ENCODE results near the gene PODXL2. TPM values are rescaled to one million over a fixed set of nuclear protein-coding genes. Genes with fewer than 3 reads are reported as not detected.

Gene PODXL2
- total and polyA plus RNA-seq, 8 donors: 2.9 to 18.0 (median 14.5) TPM

- Histone ChIP-seq H3K36me3 (peaks cover 0 to 29% of the 10 kb centered on the region in 2 donors), H3K27ac (no peak overlapping the region), H3K4me3 (no peak overlapping the region), H3K27me3 (no peaks in the 10 kb centered on the region), H3K9me3 (no peaks in the 10 kb centered on the region), H3K4me1 (peaks cover 0 to 7% of the 10 kb centered on the region in 2 donors)
- ATAC-seq (no peak), DNase-seq (peak in 2 of 4 donors; percentile 23 to 31)
- TF ChIP-seq CTCF (IDR thresholded peaks at IDR 0.05): no peak
- intact Hi-C loops (cut with DNase I): no loop called here
Observed at GRCh38 chr3:127689266-127689860, 60.4 kb downstream of the PODXL2 start.

GRCh38 chr3:127690106-127690505 lies 61.1 kb downstream of the PODXL2 start:
- Histone ChIP-seq H3K4me1 (peaks cover 0 to 7% of the 10 kb centered on the region in 2 donors), H3K9me3 (no peaks in the 10 kb centered on the region), H3K36me3 (peaks cover 0 to 37% of the 10 kb centered on the region in 2 donors), H3K4me3 (no peak overlapping the region), H3K27me3 (no peaks in the 10 kb centered on the region), H3K27ac (peak overlapping the region; percentile 48)
- intact Hi-C loops (cut with DNase I): loop anchor here in 1 of 2 donors (10.0 kb wide), 1 partner anchor 135 kb away; the partner anchor contains the start of gene MGLL
- peak; percentile 61 for ATAC-seq
- no peak for TF ChIP-seq CTCF (IDR thresholded peaks at IDR 0.05)
- peak in 1 of 4 donors; percentile 45 for DNase-seq

- TF ChIP-seq CTCF (IDR thresholded peaks at IDR 0.05): peak; percentile 35 to 47
- Histone ChIP-seq H3K36me3 (peaks cover 0 to 38% of the 10 kb centered on the region in 2 donors), H3K9me3 (no peaks in the 10 kb centered on the region), H3K4me1 (peaks cover 0 to 7% of the 10 kb centered on the region in 2 donors), H3K27me3 (no peaks in the 10 kb centered on the region), H3K4me3 (no peak overlapping the region), H3K27ac (peak overlapping the region; percentile 48)
- intact Hi-C loops (cut with DNase I): loop anchor here in 1 of 2 donors (10.0 kb wide), 1 partner anchor 134 kb away; the partner anchor contains the start of gene MGLL
- ATAC-seq (peak; percentile 83), DNase-seq (peak in 1 of 4 donors; percentile 71)
Observed at GRCh38 chr3:127690823-127691452, 62.0 kb downstream of the PODXL2 start.

DNA sequence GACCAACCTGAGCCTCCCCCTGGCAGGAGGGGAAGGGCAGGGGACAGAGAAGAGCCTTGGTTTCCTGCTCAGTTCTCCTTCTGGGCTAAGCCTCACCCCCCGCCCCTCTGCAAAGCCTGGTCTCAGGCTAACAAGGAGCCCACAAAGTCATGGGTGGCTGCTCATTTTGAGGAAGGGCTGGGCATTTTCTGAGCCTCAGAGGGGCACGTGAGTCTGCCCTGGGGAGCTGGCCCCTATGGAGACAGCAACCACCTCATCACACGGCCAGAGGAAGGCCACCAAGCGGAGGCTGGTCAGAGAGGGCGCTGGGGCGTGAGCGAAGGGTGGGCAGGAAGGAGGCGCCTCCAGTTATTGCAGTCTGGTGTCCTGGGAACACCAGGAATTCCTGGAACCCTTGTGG lies 62.5 kb downstream of the PODXL2 start:
- Histone ChIP-seq H3K9me3 (no peaks in the 10 kb centered on the region), H3K27ac (no peak overlapping the region)
- ATAC-seq: no peak

More for the DNA sequence above, 62.5 kb downstream of the PODXL2 start:
- no peaks in the 10 kb centered on the region for H3K27me3 ChIP-seq
- no peak overlapping the region for H3K4me3 ChIP-seq
- TF ChIP-seq CTCF (IDR thresholded peaks at IDR 0.05): no peak
- intact Hi-C loops (cut with DNase I): loop anchor here in 1 of 2 donors (10.0 kb wide), 1 partner anchor 133 kb away; the partner anchor contains the start of gene MGLL
- peak in 1 of 4 donors; percentile 37 for DNase-seq
- H3K4me1 ChIP-seq: peaks cover 4 to 8% of the 10 kb centered on the region in 2 donors
- peaks cover 0 to 38% of the 10 kb centered on the region in 2 donors for H3K36me3 ChIP-seq

Data from left lung (tissue), 10 donors.